ENCODE measurements around the gene ABCA7.

The ABCA7 gene

GRCh38 chr19:1004803-1005664 is 34.9 kb upstream of the ABCA7 start:
- DNase-seq = no peak

- no peak for DNase-seq
Measured at GRCh38 chr19:1006711-1007398, 33.1 kb upstream of the ABCA7 start.

GRCh38 chr19:1007399-1008251 is 32.3 kb upstream of the ABCA7 start:
- no peak for DNase-seq

- DNase-seq = no peak
Measured at GRCh38 chr19:1008268-1009040, 31.5 kb upstream of the ABCA7 start.

DNA sequence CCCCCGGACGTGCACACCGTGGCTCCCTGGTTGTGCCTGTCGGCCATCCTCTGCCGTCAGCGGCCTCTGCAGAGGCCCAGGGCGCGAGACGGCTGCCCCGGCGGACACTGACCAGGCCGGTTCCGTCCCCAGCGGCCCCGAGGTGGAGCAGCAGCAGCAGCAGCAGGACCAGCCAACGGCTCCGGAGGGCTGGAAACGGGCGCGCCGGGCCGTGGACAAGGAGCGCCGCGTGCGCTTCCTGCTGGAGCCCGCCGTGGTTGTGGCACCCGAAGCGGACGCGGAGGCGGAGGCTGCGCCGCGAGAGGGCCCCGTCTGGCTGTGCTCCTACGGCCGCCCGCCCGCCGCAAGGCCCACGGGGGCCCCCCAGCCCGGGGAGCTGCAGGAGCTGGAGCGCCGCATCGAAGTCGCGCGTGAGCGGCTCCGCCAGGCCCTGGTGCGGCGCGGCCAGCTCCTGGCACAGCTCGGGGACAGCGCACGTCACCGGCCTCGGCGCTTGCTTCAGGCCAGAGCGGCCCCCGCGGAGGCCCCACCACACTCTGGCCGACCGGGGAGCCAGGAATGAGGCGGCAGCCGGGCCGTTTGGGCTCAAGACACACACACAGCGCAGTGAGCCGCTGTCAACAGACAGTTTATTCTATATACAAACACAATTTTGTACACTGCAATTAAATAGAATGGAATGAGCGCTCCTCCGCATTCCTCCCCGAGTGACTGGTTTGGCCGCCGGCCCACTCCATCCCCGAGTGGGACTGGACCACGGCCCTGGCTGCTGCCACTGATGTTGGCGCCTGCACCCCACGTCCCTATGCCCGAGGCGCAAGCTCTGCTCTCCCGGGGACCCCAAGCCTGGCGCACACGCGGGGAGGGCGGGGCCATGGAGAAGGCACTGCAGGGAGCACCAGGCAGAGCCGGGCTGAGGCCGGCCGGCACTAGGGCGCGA is 30.6 kb upstream of the ABCA7 start:
- no peak for DNase-seq

- DNase-seq = no peak
Measured at GRCh38 chr19:1009981-1010538, 29.8 kb upstream of the ABCA7 start.

GRCh38 chr19:1010586-1011510 is 29.1 kb upstream of the ABCA7 start:
- no peak for DNase-seq

GRCh38 chr19:1011831-1012333 is 28.0 kb upstream of the ABCA7 start:
- no peak for DNase-seq

DNA sequence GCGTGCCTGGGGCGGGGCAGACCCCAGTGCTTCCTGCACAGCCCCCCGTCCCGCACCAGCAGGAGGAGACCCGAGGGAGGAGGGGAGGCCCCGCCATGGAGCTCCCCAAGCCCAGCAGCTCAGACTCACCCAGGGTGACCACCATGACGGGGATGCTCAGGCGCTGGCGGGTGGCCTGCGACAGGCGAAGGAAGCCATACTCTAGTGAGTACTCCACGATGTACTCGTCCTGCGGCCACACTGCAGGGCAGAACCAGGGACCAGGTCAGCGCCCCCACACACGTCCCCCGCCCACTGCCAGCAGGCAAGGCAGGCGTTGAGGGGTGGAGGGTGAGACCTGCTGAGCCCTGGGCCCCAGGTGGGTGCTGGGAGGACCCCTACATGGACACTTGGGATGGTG is 27.6 kb upstream of the ABCA7 start:
- DNase-seq = no peak

DNA sequence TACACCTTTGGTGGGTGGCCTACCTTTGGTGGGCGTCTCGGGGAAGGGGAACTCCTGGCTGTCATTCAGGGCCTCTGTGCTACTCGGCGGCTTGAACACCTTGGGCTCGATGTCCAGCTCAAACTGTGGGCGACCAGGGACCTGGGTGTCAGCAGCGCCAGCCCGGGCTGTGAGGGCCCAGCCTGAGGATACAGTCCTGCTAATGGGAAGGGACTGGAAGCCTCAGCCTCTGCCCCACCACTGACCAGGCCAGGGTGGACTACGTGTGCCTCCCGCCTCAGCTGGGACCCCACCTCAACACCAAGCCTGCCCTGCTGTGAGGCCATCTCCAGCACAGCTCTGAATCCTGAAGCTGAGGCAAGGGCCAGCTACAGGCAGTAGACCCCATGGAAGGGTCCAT is 26.7 kb upstream of the ABCA7 start:
- DNase-seq = no peak

DNA sequence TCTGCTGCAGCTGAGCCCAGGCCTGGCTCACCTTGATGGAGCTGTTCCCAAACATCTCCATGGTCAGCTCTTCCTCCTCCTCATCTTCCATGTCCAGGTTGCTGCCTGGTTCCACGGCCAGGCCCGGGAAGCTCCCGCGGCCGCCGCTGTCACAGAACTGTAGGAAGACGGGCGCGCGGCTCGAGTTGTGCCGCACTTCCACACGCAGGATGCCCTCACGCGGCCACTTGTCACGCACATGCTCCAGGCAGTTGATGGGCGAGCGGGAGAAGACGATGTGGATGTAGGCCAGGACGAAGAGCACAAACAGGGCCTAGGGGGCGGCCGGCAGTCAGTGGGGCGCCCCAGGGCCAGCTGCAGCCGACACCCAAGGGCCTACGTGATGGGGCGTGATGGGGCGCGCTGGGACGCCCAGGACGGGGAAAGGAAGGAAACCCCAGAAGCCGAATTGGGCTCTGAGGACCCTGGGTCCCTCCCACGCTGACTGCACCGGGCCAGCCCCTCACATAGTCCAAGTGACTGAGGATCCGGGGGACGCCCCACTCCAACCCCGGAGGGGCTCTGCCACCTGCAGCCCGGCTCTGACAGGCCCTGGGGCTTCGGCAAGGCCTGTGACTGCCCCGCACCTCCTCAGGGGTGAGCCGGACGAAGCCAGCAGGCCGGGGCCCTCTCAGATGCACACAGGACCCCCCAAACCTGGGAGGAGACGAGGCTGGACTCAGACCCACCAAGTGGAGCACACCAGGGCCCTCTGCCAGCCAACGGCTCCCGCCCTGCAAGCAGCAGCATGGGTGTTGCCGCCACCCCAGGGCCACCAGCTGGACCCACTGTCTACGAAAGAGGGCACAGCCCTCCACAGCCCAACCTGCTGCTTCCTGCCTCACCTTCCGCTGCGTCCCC is 25.5 kb upstream of the ABCA7 start:
- no peak for DNase-seq

GRCh38 chr19:1015061-1015781 is 24.7 kb upstream of the ABCA7 start:
- no peak for DNase-seq

- no peak for DNase-seq
Measured at GRCh38 chr19:1015782-1016646, 23.9 kb upstream of the ABCA7 start.

DNA sequence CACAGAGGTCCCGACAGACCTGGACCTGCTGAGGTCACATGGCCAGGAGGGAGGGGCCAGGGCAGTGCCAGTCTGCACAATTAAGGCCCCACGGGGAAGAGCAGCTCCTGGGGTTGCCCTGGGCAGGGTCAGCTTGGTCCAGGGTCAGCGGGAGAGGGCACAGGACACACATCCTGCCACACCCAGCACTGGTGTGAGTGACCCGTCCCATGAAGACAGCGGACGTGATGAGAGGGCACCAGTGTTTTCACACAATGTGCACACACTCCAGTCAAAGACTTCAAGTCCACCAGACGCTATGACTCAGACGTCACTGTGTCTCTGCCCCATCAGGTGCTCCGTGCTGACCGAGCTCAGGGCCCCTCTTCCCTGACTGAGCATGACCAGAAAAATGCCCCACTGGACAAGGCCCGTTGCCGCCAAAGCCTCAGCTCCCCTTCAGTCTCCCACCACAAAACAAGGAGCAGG is 23.2 kb upstream of the ABCA7 start:
- no peak for DNase-seq

GRCh38 chr19:1017115-1017905 is 22.6 kb upstream of the ABCA7 start:
- DNase-seq = no peak

DNA sequence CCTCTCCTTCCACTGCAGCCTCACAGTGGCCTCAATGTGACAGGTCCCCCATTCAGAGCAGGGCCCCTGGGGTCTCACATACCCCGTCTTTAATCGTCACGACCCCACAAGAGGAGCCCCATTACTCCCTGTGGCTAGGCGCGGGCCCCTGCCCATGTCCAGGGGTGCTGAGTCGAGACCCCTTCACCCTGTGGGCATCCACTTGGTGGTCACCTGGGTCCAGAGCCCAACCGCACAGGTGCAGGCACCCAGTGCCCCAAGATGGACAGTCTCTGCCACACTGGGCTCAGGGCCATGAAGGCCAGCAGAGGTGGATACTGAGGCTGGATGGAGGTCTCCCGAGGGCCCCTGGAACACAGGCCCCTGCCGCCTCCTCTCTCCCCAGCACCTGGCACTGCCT is 22.0 kb upstream of the ABCA7 start:
- DNase-seq = no peak

Data from NCI-H446 (cell line).